ENCODE results near the gene AKAP17A. TPM values are rescaled to one million over a fixed set of nuclear protein-coding genes. Genes with fewer than 3 reads are reported as not detected.

The AKAP17A gene
- total and polyA plus RNA-seq, 2 of the 13 experiments (the other 11 are each of a cell fraction or from before 2014, with no cell fraction given): 20.5 to 26.5 TPM

DNA sequence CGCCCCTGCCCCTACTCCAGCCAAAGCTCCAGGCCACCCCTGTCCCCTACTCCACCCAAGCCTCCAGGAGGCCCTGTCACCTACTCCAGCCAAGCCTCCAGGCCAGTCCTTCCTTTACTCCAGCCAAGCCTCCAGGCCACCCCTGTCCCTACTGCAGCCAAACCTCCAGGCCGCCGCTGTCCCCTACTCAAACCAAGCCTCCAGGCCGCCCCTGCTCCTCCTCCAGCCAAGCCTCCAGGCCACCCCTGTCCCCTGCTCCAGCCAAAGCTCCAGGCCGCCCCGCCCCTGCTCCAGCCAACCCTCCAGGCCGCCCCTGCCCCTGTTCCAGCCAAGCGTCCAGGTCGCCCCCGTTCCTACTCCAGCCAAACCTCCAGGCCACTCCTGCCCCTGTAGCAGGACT, 18.4 kb downstream of the AKAP17A start:
- intact Hi-C loops (cut with micrococcal nuclease; ENCODE audit: unreplicated experiment) (no loop called here), in situ Hi-C loops (cut with HindIII; ENCODE audit: extremely low pct_ligation_motif_present, low pct_unique_long_range_greater_than_20kb) (no loop called here)
- H2AFZ ChIP-seq (ENCODE audit: low read length): no peak overlapping the region
- H3K4me2 ChIP-seq (ENCODE audit: low read depth, low read length): no peak overlapping the region
- H3K4me3 ChIP-seq (replicated peaks in 1 of 3; ENCODE audit: insufficient read depth in 1 of 3, low read depth in 2 of 3, low read length in 3 of 3): no peak overlapping the region
- H3K79me2 ChIP-seq (ENCODE audit: insufficient read depth, low read length): no peaks in the 10 kb centered on the region
- H3K9ac ChIP-seq (ENCODE audit: insufficient read depth, low read depth, low read length): no peak overlapping the region
- no TSS peak for BruUV-seq (replicated peaks)
- POLR2A ChIA-PET: no interaction called here
- H4K20me1 ChIP-seq (ENCODE audit: insufficient read depth, low read length): no peaks in the 10 kb centered on the region
- no peak for DNase-seq (ENCODE audit: low spot score)
- no peak overlapping the region for H3K27ac ChIP-seq (ENCODE audit: extremely low read length, insufficient read depth, low read length)
- H3K4me1 ChIP-seq (ENCODE audit: insufficient read depth, low read length): 0 out of 2 replicates have a peak, but pooled peaks cover 8% of the 10 kb centered on the region
- peak; percentile 49; the same call in 2 of the 3 replicates for ATAC-seq
- CTCF ChIA-PET (ENCODE audit: low intra/inter-chr PET ratio, low total read pairs): no interaction called here
- no peaks in the 10 kb centered on the region for H3K9me3 ChIP-seq (ENCODE audit: low read length)
- FAIRE-seq: no peak
- 53% methylated on average over 10 of the region's 10 CpGs for WGBS (ENCODE audit: low lambda C conversion rate)
- H3K36me3 ChIP-seq (replicated peaks in 1 of 2; ENCODE audit: control insufficient read depth in 1 of 2, insufficient read depth in 2 of 2, low read length in 2 of 2): no peaks in the 10 kb centered on the region
- 0 out of 5 replicates have a peak, but pooled peaks cover 0 to 2% of the 10 kb centered on the region in 2 experiments for H3K27me3 ChIP-seq (ENCODE audit: control insufficient read depth in 1 of 2, insufficient read depth in 2 of 2, low read length in 2 of 2)
- TF ChIP-seq RAD21 (CRISPR knock-in tag; IDR thresholded peaks at IDR 0.05) (no peak), ZNF781 (CRISPR knock-in tag; IDR thresholded peaks at IDR 0.05; ENCODE audit: borderline replicate concordance, not compliant biosample characterization) (no peak), RBAK (CRISPR knock-in tag; IDR thresholded peaks at IDR 0.05) (no peak), TRIM24 (CRISPR knock-in tag; IDR thresholded peaks at IDR 0.05) (no peak), ZNF768 (CRISPR knock-in tag; IDR thresholded peaks at IDR 0.05) (no peak), HCFC1 (IDR thresholded peaks at IDR 0.05; ENCODE audit: low read depth, low read length) (no peak), ZNF672 (CRISPR knock-in tag; IDR thresholded peaks at IDR 0.05) (no peak), ZNF180 (CRISPR knock-in tag; IDR thresholded peaks at IDR 0.05; ENCODE audit: borderline replicate concordance, low read depth) (no peak), ZNF510 (CRISPR knock-in tag; IDR thresholded peaks at IDR 0.05; ENCODE audit: low read depth) (no peak), RXRB (CRISPR knock-in tag; IDR thresholded peaks at IDR 0.05; ENCODE audit: borderline replicate concordance) (no peak), KLF6 (CRISPR knock-in tag; IDR thresholded peaks at IDR 0.05) (no peak), FOXC1 (CRISPR knock-in tag; IDR thresholded peaks at IDR 0.05; ENCODE audit: borderline replicate concordance) (no peak), ZNF737 (CRISPR knock-in tag; IDR thresholded peaks at IDR 0.05; ENCODE audit: borderline replicate concordance) (no peak)
- TF ChIP-seq, protein P1, sequence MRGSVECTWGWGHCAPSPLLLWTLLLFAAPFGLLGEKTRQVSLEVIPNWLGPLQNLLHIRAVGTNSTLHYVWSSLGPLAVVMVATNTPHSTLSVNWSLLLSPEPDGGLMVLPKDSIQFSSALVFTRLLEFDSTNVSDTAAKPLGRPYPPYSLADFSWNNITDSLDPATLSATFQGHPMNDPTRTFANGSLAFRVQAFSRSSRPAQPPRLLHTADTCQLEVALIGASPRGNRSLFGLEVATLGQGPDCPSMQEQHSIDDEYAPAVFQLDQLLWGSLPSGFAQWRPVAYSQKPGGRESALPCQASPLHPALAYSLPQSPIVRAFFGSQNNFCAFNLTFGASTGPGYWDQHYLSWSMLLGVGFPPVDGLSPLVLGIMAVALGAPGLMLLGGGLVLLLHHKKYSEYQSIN (CRISPR knock-in tag; IDR thresholded peaks at IDR 0.05; ENCODE audit: borderline replicate concordance): no peak
- TF ChIP-seq, protein P2, sequence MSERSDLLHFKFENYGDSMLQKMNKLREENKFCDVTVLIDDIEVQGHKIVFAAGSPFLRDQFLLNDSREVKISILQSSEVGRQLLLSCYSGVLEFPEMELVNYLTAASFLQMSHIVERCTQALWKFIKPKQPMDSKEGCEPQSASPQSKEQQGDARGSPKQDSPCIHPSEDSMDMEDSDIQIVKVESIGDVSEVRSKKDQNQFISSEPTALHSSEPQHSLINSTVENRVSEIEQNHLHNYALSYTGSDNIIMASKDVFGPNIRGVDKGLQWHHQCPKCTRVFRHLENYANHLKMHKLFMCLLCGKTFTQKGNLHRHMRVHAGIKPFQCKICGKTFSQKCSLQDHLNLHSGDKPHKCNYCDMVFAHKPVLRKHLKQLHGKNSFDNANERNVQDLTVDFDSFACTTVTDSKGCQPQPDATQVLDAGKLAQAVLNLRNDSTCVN (CRISPR knock-in tag; IDR thresholded peaks at IDR 0.05; ENCODE audit: borderline replicate concordance): no peak
- TF ChIP-seq, protein P3, sequence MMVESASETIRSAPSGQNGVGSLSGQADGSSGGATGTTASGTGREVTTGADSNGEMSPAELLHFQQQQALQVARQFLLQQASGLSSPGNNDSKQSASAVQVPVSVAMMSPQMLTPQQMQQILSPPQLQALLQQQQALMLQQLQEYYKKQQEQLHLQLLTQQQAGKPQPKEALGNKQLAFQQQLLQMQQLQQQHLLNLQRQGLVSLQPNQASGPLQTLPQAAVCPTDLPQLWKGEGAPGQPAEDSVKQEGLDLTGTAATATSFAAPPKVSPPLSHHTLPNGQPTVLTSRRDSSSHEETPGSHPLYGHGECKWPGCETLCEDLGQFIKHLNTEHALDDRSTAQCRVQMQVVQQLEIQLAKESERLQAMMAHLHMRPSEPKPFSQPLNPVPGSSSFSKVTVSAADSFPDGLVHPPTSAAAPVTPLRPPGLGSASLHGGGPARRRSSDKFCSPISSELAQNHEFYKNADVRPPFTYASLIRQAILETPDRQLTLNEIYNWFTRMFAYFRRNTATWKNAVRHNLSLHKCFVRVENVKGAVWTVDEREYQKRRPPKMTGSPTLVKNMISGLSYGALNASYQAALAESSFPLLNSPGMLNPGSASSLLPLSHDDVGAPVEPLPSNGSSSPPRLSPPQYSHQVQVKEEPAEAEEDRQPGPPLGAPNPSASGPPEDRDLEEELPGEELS (CRISPR knock-in tag; IDR thresholded peaks at IDR 0.05): no peak
- TF ChIP-seq, protein P4, sequence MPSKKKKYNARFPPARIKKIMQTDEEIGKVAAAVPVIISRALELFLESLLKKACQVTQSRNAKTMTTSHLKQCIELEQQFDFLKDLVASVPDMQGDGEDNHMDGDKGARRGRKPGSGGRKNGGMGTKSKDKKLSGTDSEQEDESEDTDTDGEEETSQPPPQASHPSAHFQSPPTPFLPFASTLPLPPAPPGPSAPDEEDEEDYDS (CRISPR knock-in tag; IDR thresholded peaks at IDR 0.05): no peak
- TF ChIP-seq, protein P5, sequence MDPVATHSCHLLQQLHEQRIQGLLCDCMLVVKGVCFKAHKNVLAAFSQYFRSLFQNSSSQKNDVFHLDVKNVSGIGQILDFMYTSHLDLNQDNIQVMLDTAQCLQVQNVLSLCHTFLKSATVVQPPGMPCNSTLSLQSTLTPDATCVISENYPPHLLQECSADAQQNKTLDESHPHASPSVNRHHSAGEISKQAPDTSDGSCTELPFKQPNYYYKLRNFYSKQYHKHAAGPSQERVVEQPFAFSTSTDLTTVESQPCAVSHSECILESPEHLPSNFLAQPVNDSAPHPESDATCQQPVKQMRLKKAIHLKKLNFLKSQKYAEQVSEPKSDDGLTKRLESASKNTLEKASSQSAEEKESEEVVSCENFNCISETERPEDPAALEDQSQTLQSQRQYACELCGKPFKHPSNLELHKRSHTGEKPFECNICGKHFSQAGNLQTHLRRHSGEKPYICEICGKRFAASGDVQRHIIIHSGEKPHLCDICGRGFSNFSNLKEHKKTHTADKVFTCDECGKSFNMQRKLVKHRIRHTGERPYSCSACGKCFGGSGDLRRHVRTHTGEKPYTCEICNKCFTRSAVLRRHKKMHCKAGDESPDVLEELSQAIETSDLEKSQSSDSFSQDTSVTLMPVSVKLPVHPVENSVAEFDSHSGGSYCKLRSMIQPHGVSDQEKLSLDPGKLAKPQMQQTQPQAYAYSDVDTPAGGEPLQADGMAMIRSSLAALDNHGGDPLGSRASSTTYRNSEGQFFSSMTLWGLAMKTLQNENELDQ (CRISPR knock-in tag; IDR thresholded peaks at IDR 0.05; ENCODE audit: borderline replicate concordance): no peak

All from HepG2 (cell line).